Adrenal gland (tissue), 12 donors: Measurements from ENCODE around the gene RFX8. TPM values are rescaled to one million over a fixed set of nuclear protein-coding genes. Genes with fewer than 3 reads are reported as not detected.

Experiments
- DNase-seq, 7 donors: peaks; one replicate each; pipeline ENCODE4 v3.0.0-alpha.2; 2019 to 2020
- H3K27ac ChIP-seq, 5 donors: fragments of 200-600 bp; sonication (generic) in 4 of 5; 1 replicate in 3 of 5; 2 replicates in 2 of 5; pipeline versions ENCODE4 v1.5.1 to v1.8.0; 2016 to 2020; ENCODE audit warnings: mild to moderate bottlenecking in 1 of 5
- H3K27me3 ChIP-seq: fragments of 200-600 bp; 2 replicates; pipeline ENCODE4 v1.8.0; 2021
- H3K36me3 ChIP-seq, 2 donors: fragments of 200-600 bp; replicated peaks in 1 of 2; 1 replicate in 1 of 2; 2 replicates in 1 of 2; pipeline versions ENCODE4 v1.5.1 to v1.8.0; 2018 to 2022
- H3K4me1 ChIP-seq, 2 donors: fragments of 200-600 bp; replicated peaks in 1 of 2; 1 replicate in 1 of 2; 2 replicates in 1 of 2; pipeline versions ENCODE4 v1.5.1 to v1.8.0; 2018 to 2021
- H3K4me3 ChIP-seq, 4 donors: fragments of 200-600 bp; sonication (generic) in 3 of 4; one replicate each; pipeline ENCODE4 v1.5.1; 2016 to 2018
- H3K9me3 ChIP-seq, 3 donors: fragments of 200-600 bp; sonication (generic) in 1 of 3; replicated peaks in 1 of 3; 1 replicate in 2 of 3; 2 replicates in 1 of 3; pipeline versions ENCODE4 v1.5.1 to v1.8.0; 2016 to 2021
- CTCF ChIP-seq, 6 experiments: fragments of 450-650 bp in 4 of 6; fragments of 200-600 bp in 2 of 6; sonication (generic) in 1 of 6; IDR thresholded peaks; 1 replicate in 5 of 6; 2 replicates in 1 of 6; pipeline versions ENCODE4 v1.5.1 to v1.8.0; 2016 to 2021; ENCODE audit warnings: antibody characterized with exemption in 6 of 6, mild to moderate bottlenecking in 2 of 6, moderate library complexity in 1 of 6
- POLR2A ChIP-seq, 2 donors: fragments of 450-650 bp; IDR thresholded peaks; one replicate each; pipeline ENCODE4 v1.6.1; 2017; ENCODE audit warnings: antibody characterized with exemption in 2 of 2, mild to moderate bottlenecking in 2 of 2, moderate library complexity in 1 of 2
- WGBS, 4 donors: extraction: QIAGEN DNeasy Blood & Tissue Kit in 2 of 4; methylation state at CpG; one replicate each; pipeline versions ENCODE4 v1.1.5 to v1.1.7; 2013 to 2017; 5-methylcytosine and 5-hydroxymethylcytosine counted together
- intact Hi-C, 2 donors: fragments of 100-400 bp; cut with DNase I; formaldehyde crosslinking; loops; one replicate each; pipeline versions ENCODE4 v1.14.1 to v1.15.0; 2022 to 2023
- polyA plus RNA-seq, 3 donors: library from polyadenylated mRNA; stranded (reverse); fragments of 200-250 nt in 2 of 3; fragments of 350-450 nt in 1 of 3; fragmentation: Illumina TruSeq in 1 of 3; extraction: RNeasy Lipid Tissue Mini Kit (QIAGEN cat#74804) in 1 of 3; gene quantifications; one replicate each; pipeline ENCODE4 v1.2.3, GENCODE V29; 2013 to 2014
- total RNA-seq, 9 donors: library from RNA; depleted of rRNA in 4 of 9; stranded (reverse); fragments of >200 nt in 4 of 9; fragments of 120-200 nt in 1 of 9; fragmentation: NEBNext Ultra II Directional in 1 of 9; extraction: Animal tissue kit (Norgen Biotek cat#: 25700) in 1 of 9; gene quantifications; one replicate each; pipeline versions ENCODE4 v1.1.0 to v1.2.4, GENCODE V29; 2013 to 2023
- donor health status: healthy with polysubstance abuse.
- donor health status: Bipolar disorder and iron deficiency.
- donor health status: DM: yes; HTN: yes; CAD: no.
- donor health status: DM: no; HTN: no; CAD: no.
- donor health status: DM: no; HTN: no; CAD: no.
- donor health status: DM: yes; HTN: yes; CAD: no.

Gene RFX8
- total and polyA plus RNA-seq, 12 donors = 0.14 to 21.8 (median 0.74) TPM; not detected in 4

DNA sequence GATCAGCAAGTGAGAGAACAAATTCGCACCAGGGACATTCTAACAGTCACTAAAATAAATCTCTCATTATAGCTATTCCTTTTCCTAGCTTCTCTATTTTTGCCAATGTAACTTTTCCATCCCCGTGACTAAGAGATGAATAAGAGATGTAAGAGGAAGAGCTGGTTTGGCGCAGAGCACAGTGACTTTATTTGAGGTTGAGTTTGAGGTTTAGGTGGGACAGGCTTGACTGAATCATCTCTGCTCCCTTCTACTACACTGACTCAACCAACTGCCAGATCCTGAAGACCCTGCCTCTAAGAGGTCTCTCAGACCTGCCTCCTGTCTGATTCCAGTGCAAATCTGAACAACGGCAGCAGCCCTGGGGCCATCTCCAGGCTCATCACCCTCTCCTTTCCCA, 28.0 kb downstream of the RFX8 start:
- Histone ChIP-seq H3K4me3 (no peak overlapping the region), H3K9me3 (no peaks in the 10 kb centered on the region), H3K4me1 (no peaks in the 10 kb centered on the region), H3K27ac (no peak overlapping the region), H3K27me3 (no peaks in the 10 kb centered on the region), H3K36me3 (no peaks in the 10 kb centered on the region)
- TF ChIP-seq CTCF (IDR thresholded peaks at IDR 0.05) = no peak
- TF ChIP-seq POLR2A (IDR thresholded peaks at IDR 0.05) = no peak
- 72 to 81% (median 77%) methylated on average over 4 of the region's 4 CpGs for WGBS, 4 donors
- intact Hi-C loops = no loop called here
- no peak for DNase-seq

GRCh38 chr2:101442667-101443061, 32.2 kb downstream of the RFX8 start:
- WGBS, 4 donors = 78 to 98% (median 85%) methylated on average over 1 to 3 of the region's 3 CpGs
- no peaks in the 10 kb centered on the region for H3K36me3 ChIP-seq
- H3K4me1 ChIP-seq = no peaks in the 10 kb centered on the region
- intact Hi-C loops = no loop called here
- no peaks in the 10 kb centered on the region for H3K9me3 ChIP-seq
- no peak overlapping the region for H3K4me3 ChIP-seq
- no peak overlapping the region for H3K27ac ChIP-seq
- no peaks in the 10 kb centered on the region for H3K27me3 ChIP-seq
- no peak for DNase-seq
- TF ChIP-seq POLR2A (IDR thresholded peaks at IDR 0.05) = no peak
- TF ChIP-seq CTCF (IDR thresholded peaks at IDR 0.05) = no peak

- intact Hi-C loops = no loop called here
- Histone ChIP-seq H3K4me1 (no peaks in the 10 kb centered on the region), H3K27me3 (no peaks in the 10 kb centered on the region), H3K27ac (no peak overlapping the region), H3K36me3 (no peaks in the 10 kb centered on the region), H3K9me3 (no peaks in the 10 kb centered on the region), H3K4me3 (no peak overlapping the region)
- DNase-seq = no peak
- TF ChIP-seq POLR2A (IDR thresholded peaks at IDR 0.05) (no peak), CTCF (IDR thresholded peaks at IDR 0.05) (no peak)
- 68 to 74% (median 71%) methylated on average over 1 of the region's 1 CpG for WGBS, 4 donors
These were observed 32.8 kb downstream of the RFX8 start for GRCh38 chr2:101442042-101442666.

GRCh38 chr2:101440127-101440738, 34.7 kb downstream of the RFX8 start:
- WGBS, 4 donors = 61 to 72% (median 66%) methylated on average over 8 of the region's 8 CpGs
- no peak for DNase-seq
- intact Hi-C loops = no loop called here

More at GRCh38 chr2:101440127-101440738, 34.7 kb downstream of the RFX8 start:
- TF ChIP-seq CTCF (IDR thresholded peaks at IDR 0.05) = no peak
- TF ChIP-seq POLR2A (IDR thresholded peaks at IDR 0.05) = no peak
- Histone ChIP-seq H3K27ac (no peak overlapping the region), H3K4me1 (no peaks in the 10 kb centered on the region), H3K4me3 (no peak overlapping the region), H3K27me3 (no peaks in the 10 kb centered on the region), H3K36me3 (no peaks in the 10 kb centered on the region), H3K9me3 (no peaks in the 10 kb centered on the region)
